ENCODE results near the gene TRAF3.

Gene TRAF3

DNA sequence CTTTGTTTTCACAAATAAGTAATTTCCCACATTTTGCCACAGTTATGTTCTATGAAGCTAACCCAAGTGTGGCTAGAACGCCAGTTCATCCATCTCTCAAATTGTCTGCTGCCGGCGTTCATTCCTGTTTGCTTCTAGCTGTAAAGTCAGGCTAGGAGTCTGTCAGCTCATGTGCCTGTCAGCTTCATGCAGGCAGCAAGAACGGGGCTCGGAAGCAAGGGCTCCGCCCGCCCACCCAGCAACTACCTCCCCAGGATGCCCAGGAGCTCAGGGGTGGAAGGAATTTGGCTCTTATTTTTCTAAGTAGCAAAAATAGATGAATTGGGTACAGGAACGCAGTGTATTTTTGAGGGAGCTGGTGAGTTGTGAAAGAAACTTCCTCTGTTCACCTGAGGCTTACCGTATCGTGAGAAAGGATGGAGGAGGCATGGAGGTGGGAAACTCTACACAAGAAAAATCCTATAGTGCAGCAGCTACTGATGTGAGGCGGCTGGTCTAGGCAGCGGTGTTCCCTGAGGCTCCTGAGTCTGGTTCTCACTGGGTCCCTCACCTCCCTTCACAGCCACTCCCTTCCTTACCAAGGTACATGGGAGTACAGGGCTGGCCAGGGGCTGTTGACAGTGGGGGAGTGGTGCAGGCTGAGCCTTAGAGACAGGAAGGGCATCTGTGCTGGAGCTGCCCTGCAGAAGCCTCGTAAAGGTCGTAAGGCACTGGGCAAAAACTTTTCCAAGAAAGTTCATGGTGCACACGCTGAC is 90.8 kb downstream of the TRAF3 start:
- TF ChIP-seq CTCF (conservative IDR thresholded peaks at IDR 0.05): no peak
- no peak overlapping the region for H3K27ac ChIP-seq

GRCh38 chr14:102868956-102869547 is 91.8 kb downstream of the TRAF3 start:
- no peak for TF ChIP-seq CTCF (conservative IDR thresholded peaks at IDR 0.05)
- H3K27ac ChIP-seq: no peak overlapping the region

DNA sequence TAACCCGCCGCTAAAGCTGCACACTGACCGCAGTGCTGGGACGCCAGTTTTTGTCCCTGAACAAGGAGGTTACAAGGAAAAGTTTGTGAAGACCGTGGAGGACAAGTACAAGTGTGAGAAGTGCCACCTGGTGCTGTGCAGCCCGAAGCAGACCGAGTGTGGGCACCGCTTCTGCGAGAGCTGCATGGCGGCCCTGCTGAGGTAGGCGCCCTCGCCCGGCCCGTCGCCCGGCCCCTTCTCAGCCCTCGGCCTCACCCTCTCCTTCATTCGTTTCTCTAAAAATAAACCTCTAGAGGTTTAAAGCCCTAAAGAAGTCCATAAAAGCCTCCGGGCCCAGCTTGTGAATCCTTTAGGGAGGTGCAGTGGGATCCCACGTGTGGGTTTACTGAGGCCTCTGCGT is 93.0 kb downstream of the TRAF3 start:
- TF ChIP-seq CTCF (conservative IDR thresholded peaks at IDR 0.05): no peak
- no peak overlapping the region for H3K27ac ChIP-seq

DNA sequence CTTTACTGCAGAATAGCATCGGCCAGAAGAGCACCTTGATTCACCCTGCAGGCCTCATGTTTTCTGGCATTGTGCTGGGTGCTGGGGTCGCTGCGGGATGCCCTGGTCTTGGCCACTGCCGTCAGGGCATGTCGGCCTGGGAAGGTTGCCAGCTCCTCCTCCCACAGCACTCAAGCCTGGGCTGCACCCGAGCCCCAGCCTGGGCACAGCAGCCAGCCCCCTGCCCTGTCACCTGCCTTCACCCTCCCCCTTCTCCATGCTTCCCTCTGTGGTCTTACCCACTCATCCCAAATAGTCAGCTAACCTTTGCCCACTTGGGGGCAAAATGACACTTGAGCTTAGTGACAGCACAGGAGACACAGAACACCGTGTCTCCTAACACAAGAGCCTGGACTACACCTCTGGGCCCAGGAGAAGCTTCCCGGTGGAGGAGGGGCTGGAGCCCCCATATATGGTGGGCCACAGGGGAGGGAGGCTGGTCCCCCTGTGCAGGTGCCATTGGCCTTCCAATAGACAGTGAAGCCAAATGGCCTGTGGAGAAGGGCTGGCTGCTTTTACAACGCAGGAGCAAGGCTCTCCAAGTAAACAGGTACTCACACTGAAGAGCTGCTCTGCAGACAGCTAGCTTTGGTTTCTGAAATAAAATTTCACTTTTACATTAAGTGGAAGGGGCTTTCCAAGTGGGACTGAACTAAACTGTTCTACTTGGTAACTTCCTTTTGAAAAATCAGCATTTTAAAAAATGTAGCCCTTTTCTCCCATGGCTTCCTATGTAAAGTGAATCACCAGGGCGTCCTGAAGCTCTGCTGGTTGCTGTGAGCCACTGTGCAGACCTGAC is 94.0 kb downstream of the TRAF3 start:
- no peak overlapping the region for H3K27ac ChIP-seq
- no peak for TF ChIP-seq CTCF (conservative IDR thresholded peaks at IDR 0.05)

- no peak for TF ChIP-seq CTCF (conservative IDR thresholded peaks at IDR 0.05)
- peak overlapping the region; percentile 57 for H3K27ac ChIP-seq
These were observed 94.8 kb downstream of the TRAF3 start for GRCh38 chr14:102872020-102872419.

DNA sequence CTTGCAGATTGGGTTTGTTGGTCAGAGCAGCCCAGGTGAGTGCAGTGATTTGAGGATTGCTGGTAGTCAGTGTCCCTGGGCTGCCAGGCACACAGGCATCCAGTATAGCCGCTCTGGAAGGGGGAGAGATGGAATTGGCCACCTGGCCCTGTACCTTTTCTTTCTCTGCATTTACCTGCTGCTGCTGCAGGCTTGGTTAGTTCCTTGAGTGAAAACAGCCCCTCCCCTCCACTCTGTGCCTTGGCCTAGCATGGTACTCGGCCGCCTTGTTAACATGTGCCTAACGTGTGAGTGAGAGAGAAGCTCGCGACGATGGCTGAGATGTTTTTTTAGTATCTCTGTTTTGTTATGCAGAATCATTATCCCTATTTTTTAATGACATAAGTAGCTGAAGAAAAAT is 95.9 kb downstream of the TRAF3 start:
- peak overlapping the region; percentile 57 for H3K27ac ChIP-seq
- no peak for TF ChIP-seq CTCF (conservative IDR thresholded peaks at IDR 0.05)

DNA sequence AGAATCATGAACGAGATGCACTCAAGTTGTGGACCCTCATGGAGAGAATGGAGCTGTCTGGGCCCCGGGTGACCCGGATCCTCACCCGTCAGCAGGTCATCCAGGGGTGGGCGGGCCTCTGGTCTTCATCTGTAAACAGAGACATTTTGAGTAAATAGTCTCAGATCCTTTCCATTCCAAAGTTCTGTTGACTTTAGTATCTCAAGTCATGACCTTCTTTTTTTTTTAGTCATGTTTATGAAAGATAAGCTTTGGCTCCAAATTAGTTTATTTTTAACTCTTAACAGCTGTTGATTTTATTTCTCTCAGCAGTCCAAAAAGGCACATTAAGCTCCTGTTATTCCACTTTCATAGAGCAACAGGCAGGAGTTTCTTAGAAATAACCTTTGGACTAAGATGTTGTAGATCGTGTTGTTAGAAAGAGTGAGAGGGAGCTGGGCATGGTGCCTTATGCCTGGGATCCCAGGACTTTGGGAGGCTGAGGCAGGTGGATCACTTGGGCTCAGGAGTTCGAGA is 96.4 kb downstream of the TRAF3 start:
- no peak for TF ChIP-seq CTCF (conservative IDR thresholded peaks at IDR 0.05)
- H3K27ac ChIP-seq: peak overlapping the region; percentile 57

Measured in VCaP (cell line).